HEK293T (cell line): ENCODE results near the gene PCSK2.

Source experiments
- CTCF ChIA-PET: fragments of 350-600 bp; formaldehyde crosslinking; extraction: SDS; loops from one replicate; lab custom pipeline; 2021; ENCODE audit warnings: antibody characterized with exemption, inconsistent platforms; lab: Yijun Ruan, JAX
- POLR2A ChIA-PET: fragments of 350-600 bp; formaldehyde crosslinking; extraction: SDS; loops from one replicate; lab custom pipeline; 2020; ENCODE audit warnings: antibody characterized with exemption, inconsistent platforms; lab: Yijun Ruan, JAX
- DNase-seq: peaks from one replicate; pipeline ENCODE4 v3.0.0; 2012; ENCODE audit warnings: mixed read lengths; ENCODE audit errors: extremely low spot score
- ARNT ChIP-seq: fragments of 450-650 bp; IDR thresholded peaks from 2 replicates; pipeline ENCODE4 v1.6.1; 2017; ENCODE audit warnings: mild to moderate bottlenecking
- BHLHE40 ChIP-seq: fragments of 450-650 bp; IDR thresholded peaks from 2 replicates; pipeline ENCODE4 v1.6.1; 2016; ENCODE audit warnings: mild to moderate bottlenecking, moderate library complexity, borderline replicate concordance
- CTBP1 ChIP-seq: fragments of 450-650 bp; IDR thresholded peaks from 2 replicates; pipeline ENCODE4 v1.6.1; 2016; ENCODE audit warnings: borderline replicate concordance
- ELF4 ChIP-seq: fragments of 450-650 bp; IDR thresholded peaks from 2 replicates; pipeline ENCODE4 v1.6.1; 2017; ENCODE audit warnings: antibody characterized with exemption
- FOXA1 ChIP-seq: fragments of 450-650 bp; IDR thresholded peaks from 2 replicates; pipeline ENCODE4 v1.6.1; 2016; ENCODE audit warnings: mild to moderate bottlenecking
- FOXK2 ChIP-seq: fragments of 450-650 bp; IDR thresholded peaks from 2 replicates; pipeline ENCODE4 v1.6.1; 2016; ENCODE audit warnings: mild to moderate bottlenecking
- FOXM1 ChIP-seq: fragments of 450-650 bp; IDR thresholded peaks from 2 replicates; pipeline ENCODE4 v1.6.1; 2017; ENCODE audit warnings: mild to moderate bottlenecking, borderline replicate concordance
- HDGF ChIP-seq: fragments of 450-650 bp; IDR thresholded peaks from 2 replicates; pipeline ENCODE4 v1.6.1; 2017; ENCODE audit warnings: antibody characterized with exemption, borderline replicate concordance
- L3MBTL2 ChIP-seq: fragments of 450-650 bp; conservative IDR thresholded peaks from 2 replicates; pipeline ENCODE4 v1.6.1; 2016; ENCODE audit warnings: mild to moderate bottlenecking
- LEF1 ChIP-seq: fragments of 450-650 bp; IDR thresholded peaks from 2 replicates; pipeline ENCODE4 v1.6.1; 2017; ENCODE audit warnings: mild to moderate bottlenecking, borderline replicate concordance
- NFRKB ChIP-seq: fragments of 450-650 bp; IDR thresholded peaks from 2 replicates; pipeline ENCODE4 v1.6.1; 2016; ENCODE audit warnings: mild to moderate bottlenecking, moderate library complexity
- PKNOX1 ChIP-seq: fragments of 450-650 bp; IDR thresholded peaks from 2 replicates; pipeline ENCODE4 v1.6.1; 2016
- SP1 ChIP-seq: fragments of 450-650 bp; IDR thresholded peaks from 2 replicates; pipeline ENCODE4 v1.6.1; 2017
- SUZ12 ChIP-seq: fragments of 450-650 bp; IDR thresholded peaks from 2 replicates; pipeline ENCODE4 v1.6.1; 2016; ENCODE audit warnings: mild to moderate bottlenecking
- TARDBP ChIP-seq: fragments of 450-650 bp; IDR thresholded peaks from 2 replicates; pipeline ENCODE4 v1.6.1; 2016
- ZNF384 ChIP-seq: fragments of 450-650 bp; IDR thresholded peaks from 2 replicates; pipeline ENCODE4 v1.6.1; 2016

PCSK2 gene

GRCh38 chr20:17380801-17381200 lies 154.0 kb downstream of the PCSK2 start:
- POLR2A ChIA-PET = no interaction called here
- no peak for TF ChIP-seq PKNOX1
- TF ChIP-seq ELF4 = no peak
- TF ChIP-seq L3MBTL2 = no peak
- TF ChIP-seq HDGF = no peak
- no peak for TF ChIP-seq ZNF384
- TF ChIP-seq CTBP1 = no peak
- no peak for TF ChIP-seq SP1
- TF ChIP-seq SUZ12 = no peak
- no peak for TF ChIP-seq ARNT
- no peak for TF ChIP-seq LEF1
- no peak for TF ChIP-seq BHLHE40
- TF ChIP-seq FOXM1 = no peak
- TF ChIP-seq FOXK2 = no peak
- TF ChIP-seq TARDBP = no peak
- DNase-seq = no peak
- CTCF ChIA-PET = interaction anchor here (1.0 kb wide), 1 partner anchor 9 kb away, joined by 3 read pairs; no protein-coding TSS in a partner anchor

- CTCF ChIA-PET = no interaction called here
- DNase-seq = no peak
- TF ChIP-seq CTBP1 (no peak), FOXA1 (no peak), LEF1 (no peak), PKNOX1 (no peak), HDGF (no peak), ARNT (no peak), ZNF384 (no peak), FOXK2 (no peak), BHLHE40 (no peak), L3MBTL2 (no peak), TARDBP (no peak), SP1 (no peak), NFRKB (no peak), ELF4 (no peak), SUZ12 (no peak)
Observed at GRCh38 chr20:17381724-17382123, 154.9 kb downstream of the PCSK2 start.

GRCh38 chr20:17385798-17386197 lies 159.0 kb downstream of the PCSK2 start:
- DNase-seq = no peak
- ChIA-PET POLR2A (no interaction called here), CTCF (no interaction called here)
- TF ChIP-seq SP1 = no peak
- TF ChIP-seq FOXA1 = no peak
- no peak for TF ChIP-seq HDGF
- TF ChIP-seq TARDBP = no peak
- TF ChIP-seq FOXM1 = no peak
- no peak for TF ChIP-seq ZNF384
- no peak for TF ChIP-seq NFRKB
- no peak for TF ChIP-seq ARNT
- TF ChIP-seq SUZ12 = no peak
- no peak for TF ChIP-seq ELF4
- TF ChIP-seq PKNOX1 = no peak
- no peak for TF ChIP-seq BHLHE40

More at GRCh38 chr20:17381724-17382123, 154.9 kb downstream of the PCSK2 start:
- POLR2A ChIA-PET = no interaction called here

DNA sequence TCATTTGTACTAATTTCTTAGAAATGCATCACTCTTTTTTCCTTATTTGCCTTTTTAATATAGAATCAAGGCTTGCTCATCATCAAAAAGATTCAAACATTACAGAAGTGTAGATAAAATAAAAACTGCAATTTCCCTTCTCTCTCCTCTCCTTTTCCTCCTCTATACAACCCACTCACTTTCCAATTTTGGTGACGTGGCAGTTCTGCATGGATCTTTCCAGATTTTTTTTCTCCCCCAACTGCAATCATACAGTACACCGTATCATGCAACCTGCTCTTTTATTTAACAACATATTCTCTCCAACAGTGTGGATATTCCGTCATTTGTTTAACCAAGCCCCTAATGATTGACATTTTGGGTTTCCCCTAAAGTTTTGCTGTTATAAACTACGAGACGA lies 163.8 kb downstream of the PCSK2 start:
- DNase-seq = no peak
- TF ChIP-seq ZNF384 = no peak
- no peak for TF ChIP-seq FOXM1
- TF ChIP-seq ARNT = no peak
- no peak for TF ChIP-seq BHLHE40
- TF ChIP-seq FOXK2 = no peak
- TF ChIP-seq CTBP1 = no peak
- no peak for TF ChIP-seq PKNOX1
- TF ChIP-seq HDGF = no peak
- ChIA-PET POLR2A (no interaction called here), CTCF (no interaction called here)

- POLR2A ChIA-PET = no interaction called here
- CTCF ChIA-PET = interaction anchor here (0.6 kb wide), 1 partner anchor 331 kb away, joined by 3 read pairs; no protein-coding TSS in a partner anchor
- no peak for DNase-seq
- no peak for TF ChIP-seq L3MBTL2
- TF ChIP-seq FOXA1 = no peak
- TF ChIP-seq FOXM1 = no peak
- no peak for TF ChIP-seq ARNT
Observed at GRCh38 chr20:17391127-17391771, 164.4 kb downstream of the PCSK2 start.

DNA sequence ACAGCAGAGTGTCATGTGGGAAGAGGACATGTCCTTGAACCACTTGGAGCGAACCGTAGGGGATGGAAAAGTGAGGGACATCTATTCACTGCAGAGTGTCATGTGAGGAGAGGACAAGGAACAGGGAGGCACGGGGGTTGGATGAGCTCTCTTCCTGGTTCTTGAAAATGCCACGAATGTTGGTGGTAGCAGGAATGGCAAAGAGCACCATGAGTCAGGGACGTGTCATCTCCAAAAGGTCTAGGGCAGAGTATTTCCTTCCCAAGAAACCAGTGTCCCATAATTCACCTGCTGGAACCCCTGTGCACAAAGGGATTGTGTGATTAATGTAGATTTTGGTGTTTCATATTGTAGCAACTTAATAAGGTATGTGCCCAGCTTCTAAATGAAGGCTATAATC lies 167.6 kb downstream of the PCSK2 start:
- TF ChIP-seq ZNF384 = no peak
- no peak for DNase-seq
- ChIA-PET CTCF (no interaction called here), POLR2A (no interaction called here)
